HepG2 (cell line): ENCODE measurements around the gene NENF. TPM values are rescaled to one million over a fixed set of nuclear protein-coding genes. Genes with fewer than 3 reads are reported as not detected.

ENCODE experiments used
- EEA1 ChIP-seq: sonication (generic); formaldehyde crosslinking; IDR thresholded peaks from 2 replicates; pipeline ENCODE4 v1.5.1; 2020; ENCODE audit warnings: mild to moderate bottlenecking, missing genetic modification reagents, borderline replicate concordance
- MXI1 ChIP-seq: IDR thresholded peaks from 3 replicates; pipeline ENCODE4 v1.6.1; 2012; ENCODE audit warnings: low read depth, low read length, inconsistent platforms, borderline replicate concordance
- NCOA1 ChIP-seq: sonication (generic); formaldehyde crosslinking; IDR thresholded peaks from 2 replicates; pipeline ENCODE4 v1.9.0; 2021; ENCODE audit warnings: missing genetic modification reagents
- YY1 ChIP-seq: IDR thresholded peaks from 2 replicates; pipeline ENCODE4 v1.6.1; 2011; ENCODE audit warnings: low read length, low read depth, moderate library complexity, mild to moderate bottlenecking; ENCODE audit not compliant: insufficient read depth, insufficient replicate concordance
- ZBTB21 ChIP-seq: sonication (generic); formaldehyde crosslinking; IDR thresholded peaks from 2 replicates; pipeline ENCODE4 v1.4.0; 2020; ENCODE audit warnings: missing genetic modification reagents
- ZNF564 ChIP-seq: sonication (generic); formaldehyde crosslinking; IDR thresholded peaks from 2 replicates; pipeline ENCODE4 v1.8.1; 2023; ENCODE audit warnings: mild to moderate bottlenecking, missing genetic modification reagents
- polyA plus RNA-seq, 8 experiments: library from polyadenylated mRNA; depleted of rRNA in 3 of 8; stranded (reverse) in 7 of 8; unstranded in 1 of 8; fragments of >200 nt; fragmentation: Illumina TruSeq in 4 of 8; extraction: Trizol in 4 of 8; gene quantifications; 2 replicates each; pipeline versions ENCODE4 v1.2.1 to v1.2.3, GENCODE V29; 2011 to 2016; ENCODE audit warnings: low read depth in 4 of 8, missing spikeins in 1 of 8, mixed read lengths in 1 of 8; ENCODE audit not compliant: insufficient read depth in 1 of 8
- total RNA-seq, 5 experiments: library from RNA; depleted of rRNA; stranded (reverse); fragments of >200 nt; fragmentation: Illumina TruSeq; extraction: Trizol; gene quantifications; 2 replicates each; pipeline ENCODE4 v1.2.3, GENCODE V29; 2016; ENCODE audit warnings: low read depth in 1 of 5
- TF ChIP-seq, protein P1 (sequence below): sonication (generic); formaldehyde crosslinking; IDR thresholded peaks from 2 replicates; pipeline ENCODE4 v1.5.1; 2020; ENCODE audit warnings: mild to moderate bottlenecking, moderate library complexity, missing genetic modification reagents
- TF ChIP-seq, protein P2 (sequence below): sonication (generic); formaldehyde crosslinking; conservative IDR thresholded peaks from 2 replicates; pipeline ENCODE4 v1.8.0; 2022; ENCODE audit warnings: missing genetic modification reagents
- TF ChIP-seq, protein P3 (sequence below): sonication (generic); formaldehyde crosslinking; conservative IDR thresholded peaks from 2 replicates; pipeline ENCODE4 v1.8.0; 2022; ENCODE audit warnings: mild to moderate bottlenecking, moderate library complexity, missing genetic modification reagents
- TF ChIP-seq, protein P4 (sequence below): sonication (generic); formaldehyde crosslinking; conservative IDR thresholded peaks from 2 replicates; pipeline ENCODE4 v1.4.0; 2020; ENCODE audit warnings: missing genetic modification reagents
- TF ChIP-seq, protein P5 (sequence below): IDR thresholded peaks from 2 replicates; pipeline ENCODE4 v1.6.1; 2016
- TF ChIP-seq, protein P6 (sequence below): sonication (generic); formaldehyde crosslinking; IDR thresholded peaks from 2 replicates; pipeline ENCODE4 v1.4.0; 2020; ENCODE audit warnings: missing genetic modification reagents
- TF ChIP-seq, protein P7 (sequence below): IDR thresholded peaks from 2 replicates; pipeline ENCODE4 v1.6.1; 2016; ENCODE audit warnings: missing compliant biosample characterization, missing genetic modification reagents, borderline replicate concordance
- TF ChIP-seq, protein P8 (sequence below): sonication (generic); formaldehyde crosslinking; IDR thresholded peaks from 2 replicates; pipeline ENCODE4 v1.5.0; 2020; ENCODE audit warnings: missing genetic modification reagents

The NENF gene
- total and polyA plus RNA-seq, 2 of the 13 experiments (the other 11 are each of a cell fraction or from before 2014, with no cell fraction given): 31.7 to 40.4 TPM

DNA sequence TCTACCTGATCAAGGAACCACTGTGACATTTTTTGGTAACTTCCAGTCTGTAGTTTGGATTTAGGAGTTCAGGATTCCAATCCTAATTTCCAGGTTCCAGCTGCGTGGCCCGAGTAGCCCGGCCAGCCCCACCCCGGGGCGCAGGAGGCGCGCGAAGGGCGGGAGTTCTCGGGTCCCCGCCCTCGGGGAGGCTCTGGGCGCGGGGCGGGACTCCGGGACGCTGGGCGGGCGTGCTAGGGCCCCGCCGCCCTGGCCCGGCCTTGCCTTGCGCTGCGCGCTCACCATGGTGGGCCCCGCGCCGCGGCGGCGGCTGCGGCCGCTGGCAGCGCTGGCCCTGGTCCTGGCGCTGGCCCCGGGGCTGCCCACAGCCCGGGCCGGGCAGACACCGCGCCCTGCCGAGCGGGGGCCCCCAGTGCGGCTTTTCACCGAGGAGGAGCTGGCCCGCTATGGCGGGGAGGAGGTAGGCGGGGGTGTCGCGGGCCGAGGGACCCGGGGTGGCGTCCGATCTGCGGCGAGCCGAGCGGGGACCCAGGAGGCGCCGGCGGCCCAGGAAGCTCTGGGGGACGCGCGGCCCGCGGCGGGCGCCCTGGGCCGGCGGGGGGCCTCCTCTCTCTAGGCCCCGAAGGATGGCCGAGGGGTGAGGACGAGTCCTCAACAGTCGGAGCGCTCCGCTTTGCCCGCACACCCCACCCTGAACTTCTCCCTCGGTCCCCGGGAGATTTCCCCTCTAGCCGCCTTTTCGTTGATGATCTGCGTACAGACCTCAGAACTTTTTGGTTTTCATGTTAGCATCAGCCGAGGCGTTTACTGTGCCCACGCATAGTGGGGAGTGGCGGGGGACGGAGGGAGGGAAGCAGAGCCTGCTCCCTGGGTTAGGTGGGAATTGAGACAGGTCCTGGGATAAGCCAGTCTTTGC, at the start of gene NENF (continued):
- TF ChIP-seq, protein P1, sequence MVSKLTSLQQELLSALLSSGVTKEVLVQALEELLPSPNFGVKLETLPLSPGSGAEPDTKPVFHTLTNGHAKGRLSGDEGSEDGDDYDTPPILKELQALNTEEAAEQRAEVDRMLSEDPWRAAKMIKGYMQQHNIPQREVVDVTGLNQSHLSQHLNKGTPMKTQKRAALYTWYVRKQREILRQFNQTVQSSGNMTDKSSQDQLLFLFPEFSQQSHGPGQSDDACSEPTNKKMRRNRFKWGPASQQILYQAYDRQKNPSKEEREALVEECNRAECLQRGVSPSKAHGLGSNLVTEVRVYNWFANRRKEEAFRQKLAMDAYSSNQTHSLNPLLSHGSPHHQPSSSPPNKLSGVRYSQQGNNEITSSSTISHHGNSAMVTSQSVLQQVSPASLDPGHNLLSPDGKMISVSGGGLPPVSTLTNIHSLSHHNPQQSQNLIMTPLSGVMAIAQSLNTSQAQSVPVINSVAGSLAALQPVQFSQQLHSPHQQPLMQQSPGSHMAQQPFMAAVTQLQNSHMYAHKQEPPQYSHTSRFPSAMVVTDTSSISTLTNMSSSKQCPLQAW (CRISPR knock-in tag): peak; percentile 28; the same call in 1 of the 2 replicates
- TF ChIP-seq EEA1 (no peak), YY1 (peak; percentile 71), NCOA1 (CRISPR knock-in tag) (no peak), ZBTB21 (CRISPR knock-in tag) (no peak), MXI1 (peak; percentile 31; the same call in 1 of the 3 replicates), ZNF564 (CRISPR knock-in tag) (no peak)
- TF ChIP-seq, protein P2, sequence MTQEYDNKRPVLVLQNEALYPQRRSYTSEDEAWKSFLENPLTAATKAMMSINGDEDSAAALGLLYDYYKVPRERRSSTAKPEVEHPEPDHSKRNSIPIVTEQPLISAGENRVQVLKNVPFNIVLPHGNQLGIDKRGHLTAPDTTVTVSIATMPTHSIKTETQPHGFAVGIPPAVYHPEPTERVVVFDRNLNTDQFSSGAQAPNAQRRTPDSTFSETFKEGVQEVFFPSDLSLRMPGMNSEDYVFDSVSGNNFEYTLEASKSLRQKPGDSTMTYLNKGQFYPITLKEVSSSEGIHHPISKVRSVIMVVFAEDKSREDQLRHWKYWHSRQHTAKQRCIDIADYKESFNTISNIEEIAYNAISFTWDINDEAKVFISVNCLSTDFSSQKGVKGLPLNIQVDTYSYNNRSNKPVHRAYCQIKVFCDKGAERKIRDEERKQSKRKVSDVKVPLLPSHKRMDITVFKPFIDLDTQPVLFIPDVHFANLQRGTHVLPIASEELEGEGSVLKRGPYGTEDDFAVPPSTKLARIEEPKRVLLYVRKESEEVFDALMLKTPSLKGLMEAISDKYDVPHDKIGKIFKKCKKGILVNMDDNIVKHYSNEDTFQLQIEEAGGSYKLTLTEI: no peak
- TF ChIP-seq, protein P3, sequence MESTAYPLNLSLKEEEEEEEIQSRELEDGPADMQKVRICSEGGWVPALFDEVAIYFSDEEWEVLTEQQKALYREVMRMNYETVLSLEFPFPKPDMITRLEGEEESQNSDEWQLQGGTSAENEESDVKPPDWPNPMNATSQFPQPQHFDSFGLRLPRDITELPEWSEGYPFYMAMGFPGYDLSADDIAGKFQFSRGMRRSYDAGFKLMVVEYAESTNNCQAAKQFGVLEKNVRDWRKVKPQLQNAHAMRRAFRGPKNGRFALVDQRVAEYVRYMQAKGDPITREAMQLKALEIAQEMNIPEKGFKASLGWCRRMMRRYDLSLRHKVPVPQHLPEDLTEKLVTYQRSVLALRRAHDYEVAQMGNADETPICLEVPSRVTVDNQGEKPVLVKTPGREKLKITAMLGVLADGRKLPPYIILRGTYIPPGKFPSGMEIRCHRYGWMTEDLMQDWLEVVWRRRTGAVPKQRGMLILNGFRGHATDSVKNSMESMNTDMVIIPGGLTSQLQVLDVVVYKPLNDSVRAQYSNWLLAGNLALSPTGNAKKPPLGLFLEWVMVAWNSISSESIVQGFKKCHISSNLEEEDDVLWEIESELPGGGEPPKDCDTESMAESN (CRISPR knock-in tag): no peak
- TF ChIP-seq, protein P4, sequence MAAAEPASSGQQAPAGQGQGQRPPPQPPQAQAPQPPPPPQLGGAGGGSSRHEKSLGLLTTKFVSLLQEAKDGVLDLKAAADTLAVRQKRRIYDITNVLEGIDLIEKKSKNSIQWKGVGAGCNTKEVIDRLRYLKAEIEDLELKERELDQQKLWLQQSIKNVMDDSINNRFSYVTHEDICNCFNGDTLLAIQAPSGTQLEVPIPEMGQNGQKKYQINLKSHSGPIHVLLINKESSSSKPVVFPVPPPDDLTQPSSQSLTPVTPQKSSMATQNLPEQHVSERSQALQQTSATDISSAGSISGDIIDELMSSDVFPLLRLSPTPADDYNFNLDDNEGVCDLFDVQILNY: 0 out of 2 replicates have a peak, but pooled peaks have one; percentile 31
- TF ChIP-seq, protein P5, sequence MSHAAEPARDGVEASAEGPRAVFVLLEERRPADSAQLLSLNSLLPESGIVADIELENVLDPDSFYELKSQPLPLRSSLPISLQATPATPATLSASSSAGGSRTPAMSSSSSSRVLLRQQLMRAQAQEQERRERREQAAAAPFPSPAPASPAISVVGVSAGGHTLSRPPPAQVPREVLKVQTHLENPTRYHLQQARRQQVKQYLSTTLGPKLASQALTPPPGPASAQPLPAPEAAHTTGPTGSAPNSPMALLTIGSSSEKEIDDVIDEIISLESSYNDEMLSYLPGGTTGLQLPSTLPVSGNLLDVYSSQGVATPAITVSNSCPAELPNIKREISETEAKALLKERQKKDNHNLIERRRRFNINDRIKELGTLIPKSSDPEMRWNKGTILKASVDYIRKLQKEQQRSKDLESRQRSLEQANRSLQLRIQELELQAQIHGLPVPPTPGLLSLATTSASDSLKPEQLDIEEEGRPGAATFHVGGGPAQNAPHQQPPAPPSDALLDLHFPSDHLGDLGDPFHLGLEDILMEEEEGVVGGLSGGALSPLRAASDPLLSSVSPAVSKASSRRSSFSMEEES (CRISPR knock-in tag): peak; percentile 9; the same call in 1 of the 2 replicates
- TF ChIP-seq, protein P6, sequence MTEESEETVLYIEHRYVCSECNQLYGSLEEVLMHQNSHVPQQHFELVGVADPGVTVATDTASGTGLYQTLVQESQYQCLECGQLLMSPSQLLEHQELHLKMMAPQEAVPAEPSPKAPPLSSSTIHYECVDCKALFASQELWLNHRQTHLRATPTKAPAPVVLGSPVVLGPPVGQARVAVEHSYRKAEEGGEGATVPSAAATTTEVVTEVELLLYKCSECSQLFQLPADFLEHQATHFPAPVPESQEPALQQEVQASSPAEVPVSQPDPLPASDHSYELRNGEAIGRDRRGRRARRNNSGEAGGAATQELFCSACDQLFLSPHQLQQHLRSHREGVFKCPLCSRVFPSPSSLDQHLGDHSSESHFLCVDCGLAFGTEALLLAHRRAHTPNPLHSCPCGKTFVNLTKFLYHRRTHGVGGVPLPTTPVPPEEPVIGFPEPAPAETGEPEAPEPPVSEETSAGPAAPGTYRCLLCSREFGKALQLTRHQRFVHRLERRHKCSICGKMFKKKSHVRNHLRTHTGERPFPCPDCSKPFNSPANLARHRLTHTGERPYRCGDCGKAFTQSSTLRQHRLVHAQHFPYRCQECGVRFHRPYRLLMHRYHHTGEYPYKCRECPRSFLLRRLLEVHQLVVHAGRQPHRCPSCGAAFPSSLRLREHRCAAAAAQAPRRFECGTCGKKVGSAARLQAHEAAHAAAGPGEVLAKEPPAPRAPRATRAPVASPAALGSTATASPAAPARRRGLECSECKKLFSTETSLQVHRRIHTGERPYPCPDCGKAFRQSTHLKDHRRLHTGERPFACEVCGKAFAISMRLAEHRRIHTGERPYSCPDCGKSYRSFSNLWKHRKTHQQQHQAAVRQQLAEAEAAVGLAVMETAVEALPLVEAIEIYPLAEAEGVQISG (CRISPR knock-in tag): peak; percentile 55
- TF ChIP-seq, protein P7, sequence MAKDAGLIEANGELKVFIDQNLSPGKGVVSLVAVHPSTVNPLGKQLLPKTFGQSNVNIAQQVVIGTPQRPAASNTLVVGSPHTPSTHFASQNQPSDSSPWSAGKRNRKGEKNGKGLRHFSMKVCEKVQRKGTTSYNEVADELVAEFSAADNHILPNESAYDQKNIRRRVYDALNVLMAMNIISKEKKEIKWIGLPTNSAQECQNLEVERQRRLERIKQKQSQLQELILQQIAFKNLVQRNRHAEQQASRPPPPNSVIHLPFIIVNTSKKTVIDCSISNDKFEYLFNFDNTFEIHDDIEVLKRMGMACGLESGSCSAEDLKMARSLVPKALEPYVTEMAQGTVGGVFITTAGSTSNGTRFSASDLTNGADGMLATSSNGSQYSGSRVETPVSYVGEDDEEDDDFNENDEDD (CRISPR knock-in tag): peak; percentile 62; the same call in 1 of the 2 replicates
- TF ChIP-seq, protein P8, sequence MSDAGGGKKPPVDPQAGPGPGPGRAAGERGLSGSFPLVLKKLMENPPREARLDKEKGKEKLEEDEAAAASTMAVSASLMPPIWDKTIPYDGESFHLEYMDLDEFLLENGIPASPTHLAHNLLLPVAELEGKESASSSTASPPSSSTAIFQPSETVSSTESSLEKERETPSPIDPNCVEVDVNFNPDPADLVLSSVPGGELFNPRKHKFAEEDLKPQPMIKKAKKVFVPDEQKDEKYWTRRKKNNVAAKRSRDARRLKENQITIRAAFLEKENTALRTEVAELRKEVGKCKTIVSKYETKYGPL: no peak
